GM18858 (cell line): ENCODE data around the gene ZEB2.

Source experiments
- ATAC-seq: cut with Tn5 transposase; IDR thresholded peaks from one replicate; pipeline ENCODE4 v1.9.1; 2021; ENCODE audit not compliant: unreplicated experiment

ZEB2 gene

DNA sequence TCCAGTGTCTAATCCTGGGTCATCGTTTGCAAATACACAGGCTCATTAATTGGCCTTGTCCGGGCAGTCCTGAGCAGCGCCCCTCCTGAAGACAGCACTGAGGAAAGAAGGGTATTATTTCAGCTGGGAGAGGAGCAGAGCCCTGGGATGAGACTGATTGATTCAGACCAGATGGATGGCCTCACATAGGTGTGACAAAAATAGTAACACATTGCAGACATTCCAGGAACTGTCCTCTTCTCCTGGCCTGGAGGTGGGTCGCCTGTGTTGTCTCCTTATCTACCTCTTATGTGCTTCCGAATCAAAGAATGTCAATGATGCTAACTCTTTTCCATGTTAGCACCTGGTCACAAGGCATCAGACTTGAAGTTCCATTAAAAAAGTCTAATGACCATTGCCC lies 45.9 kb downstream of the ZEB2 start:
- no peak for ATAC-seq

DNA sequence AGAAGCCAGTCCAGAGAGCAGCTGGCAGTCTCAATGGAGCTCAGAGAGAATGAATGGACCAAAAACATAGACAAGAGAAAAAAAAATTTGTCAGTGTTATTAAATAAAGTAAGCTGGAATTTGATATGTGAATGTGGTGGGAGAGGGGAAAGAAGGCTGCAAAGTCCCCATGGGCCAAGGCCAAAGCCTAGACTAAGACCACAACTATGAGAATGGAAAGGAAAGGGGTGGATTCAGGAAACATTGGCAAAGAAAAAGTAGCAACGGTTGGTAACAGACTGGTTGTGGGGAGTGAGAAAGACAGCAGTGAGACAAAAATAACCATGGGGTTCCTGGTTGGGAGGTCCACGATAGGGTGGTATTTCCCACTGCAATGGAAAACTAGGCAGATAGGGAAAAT lies 47.0 kb downstream of the ZEB2 start:
- ATAC-seq, result no peak

DNA sequence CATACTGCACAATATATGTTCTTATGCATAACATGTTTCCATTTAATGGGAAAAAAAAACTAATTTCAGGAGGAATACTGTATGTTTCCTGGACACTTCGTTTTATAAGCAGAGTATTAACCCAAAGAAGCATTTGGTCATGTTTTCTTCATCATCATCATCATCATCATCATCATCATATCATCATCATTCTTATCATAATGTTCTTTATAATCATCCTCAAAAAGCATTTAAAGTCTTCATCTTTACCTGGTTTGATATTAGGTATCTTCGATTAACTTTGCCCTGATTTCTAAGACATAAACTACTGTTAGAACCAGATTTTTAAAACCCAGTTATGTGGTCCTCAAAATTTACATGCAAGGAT lies 47.9 kb downstream of the ZEB2 start:
- no peak for ATAC-seq

DNA sequence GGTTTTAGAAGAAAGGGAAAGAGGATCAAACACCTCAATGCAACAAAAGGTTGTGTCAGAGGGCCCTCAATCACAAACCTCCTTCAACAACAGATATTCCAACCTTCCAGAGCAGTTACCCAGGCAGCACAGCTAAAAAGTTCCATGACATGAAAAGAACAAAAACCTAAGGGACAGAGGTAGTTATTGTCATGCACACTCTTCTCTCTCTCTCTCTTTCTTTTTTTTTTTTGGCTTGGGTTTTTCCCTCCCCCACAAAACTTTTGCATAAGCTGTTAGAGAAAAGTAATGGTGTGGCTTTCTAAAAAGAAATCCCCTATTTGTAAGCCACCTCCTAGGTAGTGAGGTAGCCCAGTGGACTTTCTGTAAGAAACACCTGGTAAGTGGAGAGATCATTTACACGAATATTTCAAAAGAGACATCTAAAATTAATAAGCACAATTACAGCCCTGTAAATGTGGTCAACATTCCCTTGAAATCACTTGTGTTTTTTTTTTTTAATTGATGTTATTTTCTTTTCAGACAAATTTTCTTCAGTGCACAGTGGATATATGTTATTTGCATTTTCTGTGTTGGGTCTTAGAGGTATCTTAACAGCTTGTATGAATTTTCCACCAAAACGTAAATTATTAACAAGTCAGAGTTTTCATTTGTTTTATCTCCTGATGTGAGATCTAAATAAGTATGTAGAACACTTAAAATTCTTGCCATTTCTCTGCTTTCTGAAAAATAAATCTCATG lies 48.4 kb downstream of the ZEB2 start:
- ATAC-seq, result peak; percentile 83

DNA sequence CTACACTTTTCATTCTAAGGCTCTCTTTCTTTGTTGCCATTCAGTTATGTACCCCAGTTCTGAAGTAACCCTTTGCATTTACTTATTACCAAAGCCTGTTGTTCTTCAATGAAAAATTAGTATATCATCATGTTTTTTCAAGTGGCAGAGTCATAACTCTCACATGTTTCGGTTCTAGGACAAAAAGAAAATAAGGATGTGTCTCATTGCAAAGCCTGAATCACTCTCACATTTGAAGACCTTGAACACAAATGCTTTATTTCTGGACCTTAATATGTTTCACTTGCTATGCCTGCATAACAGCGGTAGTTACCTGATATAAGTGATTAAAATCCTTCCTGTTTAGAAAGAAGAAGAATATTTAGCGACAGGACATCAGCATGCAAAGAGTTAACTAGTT lies 49.1 kb downstream of the ZEB2 start:
- ATAC-seq, result no peak

DNA sequence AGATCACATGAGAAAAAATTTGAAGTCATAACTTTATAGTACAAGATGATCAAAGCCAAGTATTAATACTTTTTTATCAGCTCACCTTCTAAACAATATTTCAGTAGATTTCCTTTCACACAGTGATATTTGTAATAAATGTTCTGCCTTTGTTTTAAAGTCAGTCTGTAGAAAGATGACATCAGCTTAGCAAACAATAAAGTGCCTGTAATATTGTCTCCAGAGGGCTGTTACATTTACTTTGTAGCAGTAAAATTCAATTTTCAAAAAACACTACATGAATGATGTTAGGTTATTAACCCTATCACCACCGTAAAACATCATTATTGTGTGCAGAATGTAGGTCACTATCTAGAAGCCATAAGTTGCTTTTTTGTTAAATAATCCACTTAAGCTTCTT lies 49.6 kb downstream of the ZEB2 start:
- no peak for ATAC-seq

DNA sequence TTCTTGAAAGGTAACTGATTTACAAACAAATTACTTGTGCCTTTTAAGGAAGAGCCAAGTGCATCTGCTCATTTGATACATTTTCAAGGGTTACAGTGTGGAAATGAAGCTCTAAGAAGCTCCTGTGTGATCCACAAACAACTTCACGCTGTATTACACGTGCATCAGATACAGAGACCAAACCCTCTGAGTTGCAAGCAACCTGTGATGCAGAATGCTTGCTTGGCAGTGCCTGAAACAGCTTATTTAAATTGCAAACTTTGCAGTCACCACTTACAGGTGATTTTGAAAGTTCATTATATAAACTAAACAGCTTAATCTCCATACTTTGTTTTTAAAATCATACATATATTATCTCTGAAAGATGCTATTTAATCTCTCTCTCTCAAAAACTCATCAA lies 50.1 kb downstream of the ZEB2 start:
- ATAC-seq, result no peak

DNA sequence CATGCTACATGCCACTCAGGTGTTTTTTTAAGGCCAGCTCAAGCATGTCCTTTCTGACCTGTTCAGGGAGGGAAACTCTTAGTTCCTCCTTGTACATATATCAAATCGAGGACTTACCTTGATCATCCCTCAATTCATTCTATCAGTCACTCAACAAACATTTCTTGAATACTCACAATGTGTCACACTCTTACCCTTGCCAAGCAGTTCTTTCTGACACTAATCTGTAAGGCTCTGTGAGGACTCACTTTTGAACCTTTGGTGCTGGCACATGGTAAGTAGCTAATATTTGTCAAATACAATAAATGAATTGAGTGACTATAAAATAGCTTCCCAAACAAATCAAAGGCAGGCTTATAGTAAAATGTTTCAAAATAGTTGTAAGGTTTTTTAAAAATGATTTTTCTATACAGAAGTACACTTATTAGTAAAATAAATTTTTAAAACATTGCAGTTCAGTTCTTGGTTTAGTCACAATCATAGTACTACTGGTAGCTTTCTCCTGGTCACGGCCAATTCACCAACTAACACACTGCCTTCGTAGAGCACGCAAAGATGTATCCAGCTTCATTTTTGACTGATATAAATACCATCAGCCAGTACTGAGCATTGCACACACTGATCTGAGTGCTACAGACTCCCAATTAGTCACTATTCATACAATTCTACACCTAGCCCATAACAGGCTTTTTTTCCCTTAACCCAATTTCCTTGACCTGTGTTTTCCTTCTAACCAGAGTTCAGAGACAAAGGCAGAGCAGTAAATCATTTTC lies 50.9 kb downstream of the ZEB2 start:
- ATAC-seq, result no peak

DNA sequence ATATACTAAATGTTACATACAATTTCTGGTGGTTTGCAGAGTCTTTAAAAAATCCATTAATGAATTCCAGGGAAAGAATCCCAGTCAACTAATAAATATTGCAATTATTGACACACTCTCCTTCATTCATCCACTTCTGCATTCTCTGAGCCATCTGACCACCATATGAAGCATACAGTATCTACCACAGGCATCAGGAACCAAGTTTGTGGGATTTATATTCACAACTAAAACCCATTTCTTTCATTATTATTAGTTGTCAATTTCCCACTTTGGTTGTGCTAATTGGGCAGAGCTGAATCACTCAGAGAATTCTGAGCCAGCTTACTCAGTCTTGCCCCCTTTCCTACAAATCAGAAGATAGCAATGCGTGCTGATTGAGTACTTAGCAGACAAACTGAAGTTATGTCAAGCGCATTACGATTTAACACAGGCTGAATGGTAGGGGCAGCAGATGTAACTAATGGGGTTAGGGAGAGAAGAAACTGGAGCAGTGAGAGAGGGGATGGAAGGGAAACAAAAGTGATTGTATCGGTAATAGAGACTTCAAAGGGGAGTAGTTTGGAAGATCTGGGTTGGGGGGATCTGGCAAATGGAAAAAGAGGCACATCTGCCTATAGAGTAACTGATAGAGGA lies 52.3 kb downstream of the ZEB2 start:
- no peak for ATAC-seq

DNA sequence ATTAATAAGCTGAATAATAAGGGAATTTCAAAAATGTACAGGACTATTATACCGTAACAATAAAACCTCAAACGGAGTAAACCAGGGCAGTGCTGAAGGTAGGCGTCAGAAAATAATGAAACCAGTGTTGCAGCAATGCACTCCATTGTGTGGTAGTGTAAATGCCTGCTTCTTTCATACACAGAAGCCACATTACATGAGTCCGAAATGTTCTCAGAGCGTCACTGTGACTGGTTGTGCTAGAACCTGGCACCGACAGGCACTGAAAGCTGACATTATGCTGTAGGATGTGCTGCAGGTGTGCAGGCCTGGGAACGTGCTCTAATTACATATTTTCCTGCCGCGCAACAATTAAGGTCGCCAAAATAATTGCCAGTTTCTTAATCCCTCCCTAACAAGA lies 53.3 kb downstream of the ZEB2 start:
- no peak for ATAC-seq

DNA sequence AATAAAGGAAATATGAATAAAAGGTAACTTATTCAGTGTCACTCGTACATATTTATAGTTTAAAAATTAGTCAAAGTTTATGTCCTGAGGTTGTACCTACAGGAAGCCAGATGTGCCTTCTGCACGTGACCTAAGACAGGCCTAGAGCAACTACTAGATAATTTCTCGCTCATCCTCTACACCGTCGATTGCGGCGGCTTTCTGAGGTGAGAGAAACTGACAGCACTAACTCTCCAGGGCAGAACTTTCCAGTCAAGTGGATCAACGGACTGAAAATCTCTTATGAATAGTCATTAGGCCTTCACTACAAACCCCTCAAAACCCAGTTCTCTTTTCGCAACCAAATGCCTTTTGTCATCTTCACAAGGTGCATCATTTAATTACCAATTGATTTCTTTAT lies 54.2 kb downstream of the ZEB2 start:
- no peak for ATAC-seq

DNA sequence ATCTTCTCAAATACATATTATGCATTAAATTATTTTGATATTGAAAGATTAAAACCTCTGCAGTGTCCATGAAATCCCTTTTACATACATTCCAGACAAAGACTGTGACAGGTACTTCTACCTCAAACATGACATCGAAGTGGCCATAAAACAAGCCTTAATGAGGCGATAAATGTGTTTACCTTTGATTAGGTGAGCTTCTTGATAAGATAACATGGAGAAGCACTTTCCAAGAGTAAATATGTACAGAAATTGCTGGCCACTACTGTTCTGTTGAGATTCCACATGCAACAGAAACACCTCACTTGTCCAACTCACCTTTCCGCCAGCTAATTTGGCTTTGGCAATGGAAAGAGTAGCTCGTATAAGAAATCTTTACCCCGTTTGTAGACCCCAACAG lies 55.2 kb downstream of the ZEB2 start:
- ATAC-seq, result no peak

DNA sequence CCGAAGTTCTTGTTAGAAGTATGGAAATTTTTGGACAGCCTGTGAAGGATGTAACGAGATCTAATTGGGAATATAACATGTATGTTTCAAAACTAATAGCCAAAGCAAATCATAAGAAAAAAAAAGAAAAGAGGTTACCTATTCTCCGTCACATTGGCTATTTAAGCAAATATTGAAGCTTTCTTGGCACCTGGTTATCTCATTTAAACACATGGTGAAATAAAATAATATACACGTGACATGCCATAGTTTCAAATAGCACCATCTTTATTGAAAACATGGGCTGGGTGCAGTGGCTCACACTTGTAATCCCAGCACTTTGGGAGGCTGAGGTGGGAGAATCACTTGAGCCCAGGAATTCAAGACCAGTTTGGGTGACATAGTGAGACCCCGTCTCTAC lies 56.7 kb downstream of the ZEB2 start:
- no peak for ATAC-seq

DNA sequence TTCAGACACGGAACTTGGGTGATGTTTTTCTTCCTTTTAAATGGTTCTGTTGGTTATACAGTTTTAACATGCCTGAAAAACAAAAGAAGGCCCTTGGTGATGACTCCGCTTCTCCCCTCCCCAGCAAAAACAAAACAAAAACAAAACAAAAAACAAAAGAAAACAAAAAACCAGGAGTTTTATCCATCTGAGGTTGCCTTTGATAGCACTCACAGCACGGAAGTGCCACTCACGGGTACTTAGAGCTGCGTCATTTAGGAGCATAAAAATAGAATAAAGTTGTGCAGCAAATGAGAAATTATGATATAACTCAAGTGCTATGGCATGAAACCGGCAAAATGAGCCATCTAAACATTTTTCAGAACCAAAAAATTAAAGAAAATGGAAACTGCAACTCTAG lies 57.7 kb downstream of the ZEB2 start:
- no peak for ATAC-seq

DNA sequence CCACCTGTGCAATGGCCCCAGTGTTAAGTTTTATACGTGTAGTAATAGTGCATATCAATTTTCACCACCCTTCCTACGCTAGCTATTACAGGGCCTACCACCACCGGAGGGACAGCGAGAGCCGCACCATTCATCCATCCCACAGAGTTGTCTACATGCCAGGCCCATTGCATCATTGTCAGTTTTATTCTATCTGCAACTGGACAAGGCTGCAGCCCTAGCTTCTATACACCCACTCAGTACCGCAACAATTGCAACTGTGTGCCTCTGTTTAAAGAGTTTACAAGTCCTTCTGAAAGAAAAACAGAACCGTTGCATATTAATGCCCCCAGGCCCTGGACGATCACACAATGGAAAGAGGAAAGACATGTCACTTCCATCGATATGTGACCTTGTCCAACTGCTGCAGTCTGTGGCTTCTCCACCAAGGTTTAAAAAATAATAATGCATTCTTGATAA lies 58.6 kb downstream of the ZEB2 start:
- ATAC-seq, result no peak

DNA sequence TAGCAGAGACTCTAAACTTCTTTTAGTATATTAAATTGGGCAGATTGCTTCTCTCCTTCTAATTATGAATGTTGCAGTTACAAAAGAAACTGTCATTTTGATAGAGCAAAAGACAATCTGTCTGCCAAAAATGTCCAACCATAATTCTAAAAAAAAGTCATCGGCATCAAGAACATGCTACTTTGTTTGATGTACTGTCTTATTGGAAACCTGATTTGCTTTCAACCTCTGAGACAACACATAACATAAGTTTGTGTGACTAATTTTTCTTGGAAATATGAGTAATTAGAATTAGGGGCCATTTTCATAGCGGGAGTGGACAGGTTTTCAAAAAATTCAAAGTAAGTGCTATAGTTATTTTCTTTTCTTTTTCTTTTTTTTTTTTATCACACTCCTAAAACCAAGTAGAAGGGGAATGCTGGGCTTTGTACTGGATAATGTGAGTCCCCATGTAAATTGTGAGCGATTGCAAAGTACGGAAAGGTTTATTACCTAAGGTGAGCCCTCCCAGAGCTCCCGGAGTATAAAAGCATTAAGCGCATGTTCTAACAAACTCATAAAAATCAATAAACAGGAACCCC lies 59.1 kb downstream of the ZEB2 start:
- no peak for ATAC-seq

DNA sequence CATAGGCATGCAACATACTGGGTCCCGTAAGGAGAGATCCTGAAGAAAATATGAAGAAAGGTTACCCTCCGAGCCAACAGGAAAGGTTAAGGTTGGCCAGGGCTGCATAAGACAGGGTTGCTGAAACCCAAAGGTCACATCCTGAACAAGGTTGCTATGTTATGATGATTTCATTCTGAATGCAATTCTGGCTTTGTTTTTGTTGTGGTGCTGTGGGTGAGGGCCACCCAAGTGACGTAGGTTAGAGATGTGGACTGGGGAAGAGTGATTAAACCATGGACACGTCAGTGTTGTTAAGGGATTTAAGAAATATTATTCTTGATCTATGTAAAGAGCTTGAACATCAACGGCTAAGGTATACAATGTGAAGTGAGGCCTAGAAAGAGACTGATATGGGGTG lies 60.0 kb downstream of the ZEB2 start:
- ATAC-seq, result no peak

DNA sequence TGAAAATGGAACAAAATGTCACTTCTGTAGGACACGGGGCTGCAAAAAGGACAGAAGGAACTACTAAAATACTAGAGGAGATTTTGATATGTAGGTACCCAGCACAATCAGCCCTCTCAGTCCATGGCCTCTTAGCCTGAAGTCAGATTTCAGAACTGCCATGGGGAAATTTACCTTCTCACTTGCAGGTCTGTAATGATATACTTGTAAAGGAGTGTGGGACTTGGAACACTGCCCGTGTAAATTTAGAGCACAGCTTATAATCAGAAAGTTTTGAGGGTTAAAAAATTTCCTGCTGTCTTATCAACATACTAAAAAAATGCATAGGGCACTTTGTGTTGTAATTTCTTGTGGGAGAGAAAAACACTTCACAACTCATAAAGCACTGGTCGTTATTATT lies 60.6 kb downstream of the ZEB2 start:
- no peak for ATAC-seq

DNA sequence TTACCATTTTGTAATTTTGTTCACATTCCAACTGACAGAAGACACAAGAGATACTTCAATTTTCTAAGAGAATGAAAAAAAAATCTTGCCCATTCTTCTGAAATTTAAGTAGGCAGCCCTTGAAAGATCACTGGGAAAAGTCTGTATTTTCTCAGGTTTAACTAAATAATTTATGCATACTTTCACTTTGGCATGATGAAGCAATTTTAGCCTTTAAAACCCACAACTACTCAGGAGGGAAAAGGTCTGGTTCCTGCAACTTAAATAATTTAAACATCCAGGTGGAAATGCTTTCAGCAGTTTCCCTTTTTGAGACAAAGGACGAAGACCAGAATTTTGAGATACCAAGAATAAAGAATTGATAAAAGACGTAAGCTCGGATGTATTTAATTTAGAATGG lies 61.4 kb downstream of the ZEB2 start:
- ATAC-seq, result no peak

DNA sequence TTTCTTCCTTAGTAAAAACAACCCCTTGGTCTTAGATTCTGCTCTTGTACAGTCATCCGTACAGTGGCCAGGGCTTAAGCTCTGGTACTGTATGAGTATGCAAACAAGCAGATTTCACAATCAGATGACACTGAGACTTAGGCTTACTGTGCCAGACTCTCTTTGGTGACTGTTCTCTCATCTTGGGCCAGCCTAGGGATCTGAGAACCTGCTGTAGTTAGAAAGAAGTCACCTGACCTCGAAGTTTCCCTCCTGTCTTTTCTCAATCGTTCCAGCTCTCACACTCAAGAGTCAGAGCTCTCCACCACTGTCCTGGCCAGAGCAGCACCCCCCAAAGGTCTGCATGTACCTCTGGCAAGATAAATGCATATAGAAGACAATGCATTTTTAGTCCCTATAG lies 63.2 kb downstream of the ZEB2 start:
- no peak for ATAC-seq

DNA sequence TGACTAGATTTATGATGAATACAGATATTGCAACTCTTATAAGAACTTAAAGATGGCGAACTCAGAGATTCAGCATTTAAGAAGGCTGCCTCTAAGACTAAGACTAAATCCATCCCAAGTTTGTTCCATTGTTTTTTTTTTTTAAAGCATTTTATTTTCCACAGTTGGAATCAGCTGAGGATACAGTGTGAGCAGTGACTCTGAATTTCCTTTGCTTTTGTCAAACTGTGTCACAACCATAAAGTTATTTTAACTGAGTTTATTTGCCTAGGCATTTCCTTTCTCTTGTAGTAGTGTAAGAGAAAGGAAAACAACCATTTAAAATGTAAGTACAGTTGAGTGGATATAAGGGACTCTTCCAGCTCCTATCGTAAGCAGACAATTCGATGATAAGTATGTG lies 63.9 kb downstream of the ZEB2 start:
- ATAC-seq, result no peak
